Right renal cortex interstitium (tissue), 3 donors: ENCODE data around the gene CDX2. TPM values are rescaled to one million over a fixed set of nuclear protein-coding genes. Genes with fewer than 3 reads are reported as not detected.
"Not testable (repeated sequence)": the region's sequence is repeated elsewhere in the genome, so short reads cannot be mapped to it uniquely, and the experiment has no call there.

ENCODE experiments used
- DNase-seq, 3 donors: peaks; one replicate each; pipeline ENCODE4 v3.0.0-alpha.2; 2013; ENCODE audit warnings: low read depth in 3 of 3, low spot score in 2 of 3
- polyA plus RNA-seq, 3 donors: library from polyadenylated mRNA; unstranded; fragments of 120-200 nt; gene quantifications; one replicate each; pipeline ENCODE4 v1.2.1, GENCODE V29; 2013; ENCODE audit not compliant: insufficient read length in 3 of 3

The CDX2 gene
- polyA plus RNA-seq: not detected

- DNase-seq: no peak
Measured at GRCh38 chr13:27969082-27969865, at the start of gene CDX2. CDX2 (minus strand) TSS chr13:27969315; CDS start chr13:27969006, 309 bp downstream.

- DNase-seq: no peak
Measured at GRCh38 chr13:28014301-28014700, 45.2 kb upstream of the CDX2 start.

- DNase-seq: no peak
Measured at GRCh38 chr13:28013482-28013881, 44.4 kb upstream of the CDX2 start.

GRCh38 chr13:28012896-28013295 is 43.8 kb upstream of the CDX2 start:
- DNase-seq: no peak

GRCh38 chr13:28012383-28012782 is 43.3 kb upstream of the CDX2 start:
- DNase-seq: no peak

- no peak for DNase-seq
Measured at GRCh38 chr13:28010046-28010445, 40.9 kb upstream of the CDX2 start.

- not testable (repeated sequence) for DNase-seq
Measured at GRCh38 chr13:28005016-28005415, 35.9 kb upstream of the CDX2 start.

- no peak for DNase-seq
Measured at GRCh38 chr13:28002886-28003698, 34.0 kb upstream of the CDX2 start.

GRCh38 chr13:28001837-28002473 is 32.8 kb upstream of the CDX2 start:
- DNase-seq: no peak

GRCh38 chr13:28001049-28001448 is 31.9 kb upstream of the CDX2 start:
- DNase-seq: no peak

GRCh38 chr13:28000567-28000966 is 31.5 kb upstream of the CDX2 start:
- DNase-seq: no peak

- no peak for DNase-seq
Measured at GRCh38 chr13:27997904-27998522, 28.9 kb upstream of the CDX2 start.

GRCh38 chr13:27991881-27992280 is 22.8 kb upstream of the CDX2 start:
- DNase-seq: no peak

- DNase-seq: no peak
Measured at GRCh38 chr13:27988520-27988919, 19.4 kb upstream of the CDX2 start, which contains the start of gene URAD. URAD (minus strand) TSS chr13:27988693; CDS start chr13:27988637, 56 bp downstream.

- DNase-seq: no peak
Measured at GRCh38 chr13:27985600-27985999, 16.5 kb upstream of the CDX2 start.

GRCh38 chr13:27982361-27982760 is 13.2 kb upstream of the CDX2 start:
- no peak for DNase-seq

- DNase-seq: no peak
Measured at GRCh38 chr13:27981006-27981708, 12.0 kb upstream of the CDX2 start.

- DNase-seq: no peak
Measured at GRCh38 chr13:27980280-27980998, 11.3 kb upstream of the CDX2 start.

GRCh38 chr13:27979765-27980279 is 10.7 kb upstream of the CDX2 start:
- DNase-seq: no peak
